Panc1 (cell line): Measurements from ENCODE around the gene ADGRG3. TPM values are rescaled to one million over a fixed set of nuclear protein-coding genes. Genes with fewer than 3 reads are reported as not detected.

Experiments used
- ATAC-seq: fragments of 200-7000 bp; cut with Tn5 transposase; 2 replicates; pipeline ENCODE4 v1.9.1; 2020; ENCODE audit warnings: mild to moderate bottlenecking, moderate library complexity
- BruUV-seq: library from RNA; stranded (reverse); fragments of 400-500 nt; replicated peaks from 2 replicates; lab custom pipeline; 2021; lab: Mats Ljungman, UMichigan
- CTCF ChIA-PET: fragments of 300-600 bp; sonication (Branson Sonifier 250); formaldehyde crosslinking; loops from one replicate; lab custom pipeline; 2022; ENCODE audit warnings: antibody characterized with exemption; lab: Charles Lee
- POLR2A ChIA-PET: fragments of 300-600 bp; sonication (Branson Sonifier 250); formaldehyde crosslinking; loops from one replicate; lab custom pipeline; 2022; ENCODE audit warnings: antibody characterized with exemption; lab: Charles Lee
- DNase-seq: peaks from one replicate; pipeline ENCODE4 v3.0.0-alpha.2; 2010; ENCODE audit warnings: low read depth, low spot score
- H3K27ac ChIP-seq: 2 replicates; pipeline ENCODE4 v1.5.1; 2011; ENCODE audit warnings: mild to moderate bottlenecking, low read length, inconsistent platforms
- H3K27me3 ChIP-seq: fragments of 200-500 bp; sonication (Bioruptor generic); 2 replicates; pipeline ENCODE4 v1.6.0; 2014; ENCODE audit warnings: low read length, inconsistent platforms; ENCODE audit not compliant: control insufficient read depth, insufficient read depth
- H3K36me3 ChIP-seq: fragments of 200-500 bp; sonication (Bioruptor generic); 2 replicates; pipeline ENCODE4 v1.5.1; 2014; ENCODE audit warnings: inconsistent platforms, mild to moderate bottlenecking, low read length, moderate library complexity; ENCODE audit not compliant: control insufficient read depth, insufficient read depth
- H3K4me1 ChIP-seq: 2 replicates; pipeline ENCODE4 v1.5.1; 2011; ENCODE audit warnings: inconsistent platforms, mild to moderate bottlenecking, low read length, moderate library complexity; ENCODE audit not compliant: control insufficient read depth, insufficient read depth
- H3K4me3 ChIP-seq, 2 experiments: 2 replicates each; pipeline ENCODE4 v1.5.1; 2011 to 2012; ENCODE audit warnings: low read depth in 2 of 2, low read length in 2 of 2, mild to moderate bottlenecking in 2 of 2, inconsistent platforms in 1 of 2, moderate library complexity in 1 of 2
- H3K9me3 ChIP-seq: fragments of 200-500 bp; sonication (Bioruptor generic); 2 replicates; pipeline ENCODE4 v1.5.1; 2014; ENCODE audit warnings: low read depth, mild to moderate bottlenecking, inconsistent platforms, low read length, moderate library complexity; ENCODE audit not compliant: control insufficient read depth, insufficient read depth
- POLR2AphosphoS5 ChIP-seq: IDR thresholded peaks from 2 replicates; pipeline ENCODE4 v1.6.1; 2012; ENCODE audit warnings: mild to moderate bottlenecking, low read depth, low read length, moderate library complexity
- REST ChIP-seq, 2 experiments: IDR thresholded peaks; 2 replicates each; pipeline ENCODE4 v1.6.1; 2011 to 2012; ENCODE audit warnings: low read depth in 2 of 2, control low read depth in 1 of 2, low read length in 1 of 2, mild to moderate bottlenecking in 1 of 2, moderate library complexity in 1 of 2; ENCODE audit not compliant: insufficient read depth in 1 of 2
- SIN3A ChIP-seq: IDR thresholded peaks from 2 replicates; pipeline ENCODE4 v1.6.1; 2012; ENCODE audit warnings: low read depth, mild to moderate bottlenecking, low read length, moderate library complexity, borderline replicate concordance; ENCODE audit not compliant: insufficient read depth
- TCF7L2 ChIP-seq: IDR thresholded peaks from 2 replicates; pipeline ENCODE4 v1.6.1; 2011; ENCODE audit warnings: mild to moderate bottlenecking, low read depth, low read length, inconsistent platforms
- in situ Hi-C: cut with HindIII; loops from 2 replicates; pipeline ENCODE4 v1.10.0; 2016; ENCODE audit warnings: low sequenced_read_pairs, low pct_unique_long_range_greater_than_20kb
- intact Hi-C: fragments of 100-400 bp; cut with micrococcal nuclease; formaldehyde crosslinking; loops from one replicate; pipeline ENCODE4 v1.10.0; 2022; ENCODE audit not compliant: unreplicated experiment
- total RNA-seq: library from RNA; stranded (reverse); gene quantifications from one replicate; pipeline ENCODE4 v1.2.1, GENCODE V29; 2021; ENCODE audit not compliant: unreplicated experiment
- TF ChIP-seq, protein P1 (sequence below): fragments of 450-650 bp; IDR thresholded peaks from 2 replicates; pipeline ENCODE4 v1.5.1; 2017; ENCODE audit warnings: mild to moderate bottlenecking

Gene ADGRG3
- total RNA-seq, 1 experiment from 2014 or later, result not detected

DNA sequence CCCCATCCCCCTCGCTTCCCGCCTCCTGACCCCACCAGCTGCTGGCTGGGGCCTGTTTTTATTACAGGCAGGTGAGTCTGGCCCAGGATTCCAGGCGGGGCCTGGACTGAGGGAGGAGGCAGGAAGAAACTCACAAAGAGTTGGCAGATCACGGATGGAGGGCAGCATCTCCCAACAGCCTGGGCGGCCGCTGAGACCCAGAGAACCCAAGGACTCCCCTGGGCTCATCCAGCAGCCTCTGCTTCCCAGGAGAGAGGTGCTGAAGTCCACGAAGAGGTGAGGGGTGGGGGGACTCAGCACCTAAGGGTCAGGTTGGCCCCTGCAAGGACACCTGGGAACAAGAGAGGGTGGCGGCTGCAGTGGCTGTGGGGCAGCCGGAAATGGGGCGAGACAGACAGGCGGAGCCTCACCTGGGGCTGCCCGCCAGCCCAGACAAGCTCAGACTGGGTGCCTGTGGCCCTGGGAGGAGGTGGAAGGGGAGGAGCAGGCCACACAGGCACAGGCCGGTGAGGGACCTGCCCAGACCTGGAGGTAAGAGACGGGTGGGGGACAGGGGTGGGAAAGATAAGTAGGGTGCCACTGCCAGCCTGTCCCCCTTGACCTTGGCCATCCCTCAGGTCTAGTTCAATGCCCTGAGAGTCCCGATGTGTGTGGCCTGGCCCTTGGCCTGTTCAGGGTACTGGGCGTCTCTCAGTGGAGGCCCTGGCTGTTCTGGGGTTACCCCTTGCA is 48.3 kb upstream of the ADGRG3 start:
- Histone ChIP-seq H3K27me3 (no peaks in the 10 kb centered on the region), H3K4me1 (peaks cover 14% of the 10 kb centered on the region), H3K36me3 (no peaks in the 10 kb centered on the region), H3K9me3 (no peaks in the 10 kb centered on the region), H3K27ac (no peak overlapping the region), H3K4me3 (no peak overlapping the region)
- CTCF ChIA-PET, result interaction anchor here (0.6 kb wide), 1 partner anchor 17 kb away, joined by 3 read pairs; no protein-coding TSS in a partner anchor
- TF ChIP-seq POLR2AphosphoS5, result no peak
- TF ChIP-seq TCF7L2, result no peak
- no peak for TF ChIP-seq SIN3A
- TF ChIP-seq, protein P1, sequence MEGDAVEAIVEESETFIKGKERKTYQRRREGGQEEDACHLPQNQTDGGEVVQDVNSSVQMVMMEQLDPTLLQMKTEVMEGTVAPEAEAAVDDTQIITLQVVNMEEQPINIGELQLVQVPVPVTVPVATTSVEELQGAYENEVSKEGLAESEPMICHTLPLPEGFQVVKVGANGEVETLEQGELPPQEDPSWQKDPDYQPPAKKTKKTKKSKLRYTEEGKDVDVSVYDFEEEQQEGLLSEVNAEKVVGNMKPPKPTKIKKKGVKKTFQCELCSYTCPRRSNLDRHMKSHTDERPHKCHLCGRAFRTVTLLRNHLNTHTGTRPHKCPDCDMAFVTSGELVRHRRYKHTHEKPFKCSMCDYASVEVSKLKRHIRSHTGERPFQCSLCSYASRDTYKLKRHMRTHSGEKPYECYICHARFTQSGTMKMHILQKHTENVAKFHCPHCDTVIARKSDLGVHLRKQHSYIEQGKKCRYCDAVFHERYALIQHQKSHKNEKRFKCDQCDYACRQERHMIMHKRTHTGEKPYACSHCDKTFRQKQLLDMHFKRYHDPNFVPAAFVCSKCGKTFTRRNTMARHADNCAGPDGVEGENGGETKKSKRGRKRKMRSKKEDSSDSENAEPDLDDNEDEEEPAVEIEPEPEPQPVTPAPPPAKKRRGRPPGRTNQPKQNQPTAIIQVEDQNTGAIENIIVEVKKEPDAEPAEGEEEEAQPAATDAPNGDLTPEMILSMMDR, result no peak
- TF ChIP-seq REST (IDR thresholded peaks at IDR 0.05; ENCODE audit: insufficient read depth in 1 of 2, low read depth in 2 of 2, low read length in 1 of 2), result no peak
- POLR2A ChIA-PET, result no interaction called here
- intact Hi-C loops, result no loop called here
- ATAC-seq (no peak), DNase-seq (no peak)
- in situ Hi-C loops, result no loop called here
- no TSS peak for BruUV-seq

DNA sequence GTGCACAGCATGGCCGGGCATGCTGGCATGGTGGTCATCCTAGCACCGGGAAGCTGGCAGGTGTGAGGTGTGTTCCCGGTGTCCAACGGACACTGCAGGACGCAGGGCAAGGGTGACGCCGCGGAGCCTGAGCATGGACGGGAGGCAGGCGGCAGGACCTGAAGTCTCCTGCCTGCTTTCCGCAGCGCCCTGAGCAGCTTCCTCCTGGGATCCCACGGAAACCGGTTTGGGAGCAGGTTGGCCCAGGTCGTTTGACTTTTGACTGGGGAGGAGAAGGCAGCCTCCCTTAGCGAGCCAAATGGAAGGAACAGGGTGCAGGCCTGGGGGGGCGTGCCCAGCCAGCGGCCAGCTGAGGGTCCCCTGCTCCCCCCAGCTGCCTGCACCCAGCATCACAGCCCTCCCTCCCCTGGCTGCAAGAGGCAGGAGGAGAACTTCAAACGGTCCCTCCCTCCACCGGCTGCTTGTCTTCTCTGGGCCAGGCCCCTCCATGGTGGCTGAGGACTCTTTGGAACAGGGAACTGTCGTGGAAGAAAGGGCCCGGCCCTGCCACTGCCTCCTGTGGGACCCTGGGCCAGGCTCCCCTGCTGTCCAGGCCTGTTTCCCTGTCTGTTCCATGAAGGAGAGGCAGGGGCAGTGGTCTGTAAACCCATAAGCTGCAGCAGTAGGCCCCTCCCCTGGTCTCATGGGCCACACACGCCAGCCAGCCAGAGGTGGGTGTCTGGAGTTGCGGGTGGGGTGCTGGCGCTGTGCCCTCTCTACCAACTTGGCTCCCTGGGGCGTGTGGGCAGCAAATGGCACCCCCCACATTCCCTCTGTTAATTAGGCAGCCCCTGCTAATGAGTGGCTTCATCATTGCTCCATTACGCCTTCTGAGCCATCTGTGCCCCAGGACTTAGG is 47.5 kb upstream of the ADGRG3 start:
- no peak for ATAC-seq
- H3K27ac ChIP-seq, result no peak overlapping the region

More for the DNA sequence above, 47.5 kb upstream of the ADGRG3 start:
- H3K27me3 ChIP-seq, result no peaks in the 10 kb centered on the region
- POLR2A ChIA-PET, result no interaction called here
- no peak for DNase-seq
- no peaks in the 10 kb centered on the region for H3K9me3 ChIP-seq
- no peaks in the 10 kb centered on the region for H3K36me3 ChIP-seq
- H3K4me3 ChIP-seq, result no peak overlapping the region
- intact Hi-C loops, result no loop called here
- TF ChIP-seq REST (IDR thresholded peaks at IDR 0.05; ENCODE audit: insufficient read depth in 1 of 2, low read depth in 2 of 2, low read length in 1 of 2), result no peak
- TF ChIP-seq TCF7L2, result no peak
- no peak for TF ChIP-seq POLR2AphosphoS5
- TF ChIP-seq, protein P1, result no peak
- no peak for TF ChIP-seq SIN3A
- in situ Hi-C loops, result no loop called here
- H3K4me1 ChIP-seq, result peaks cover 14% of the 10 kb centered on the region
- CTCF ChIA-PET, result interaction anchor here (0.6 kb wide), 1 partner anchor 17 kb away, joined by 3 read pairs; no protein-coding TSS in a partner anchor
- no TSS peak for BruUV-seq
